Measurements from ENCODE around the gene MEST. TPM values are rescaled to one million over a fixed set of nuclear protein-coding genes. Genes with fewer than 3 reads are reported as not detected.

MEST gene
- total RNA-seq, 1 experiment from 2014 or later = 44.4 TPM

DNA sequence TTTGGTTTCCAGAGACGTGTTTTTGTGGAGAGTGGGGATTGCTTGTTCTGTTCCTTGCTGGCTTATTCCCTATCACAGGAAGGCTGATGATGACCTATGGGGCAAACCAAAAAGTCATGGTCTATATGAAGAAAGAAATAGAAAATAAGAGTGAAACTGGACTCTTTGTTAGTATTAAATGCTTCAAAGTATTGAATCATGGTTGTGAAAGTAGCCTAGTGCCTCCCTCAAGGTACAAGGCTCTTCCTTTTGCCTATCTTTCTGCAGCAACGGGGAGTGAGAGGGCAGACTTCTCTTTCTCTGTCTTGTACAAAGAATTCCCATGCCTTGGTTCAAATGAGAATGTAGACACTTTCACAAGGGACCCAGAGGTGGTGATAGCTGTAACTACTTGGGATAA, 9.0 kb downstream of the MEST start:
- intact Hi-C loops (cut with micrococcal nuclease; ENCODE audit: unreplicated experiment) = no loop called here
- Histone ChIP-seq H3K4me1 (ENCODE audit: control insufficient read depth, insufficient read depth, low read length) (no peaks in the 10 kb centered on the region), H3K27me3 (ENCODE audit: control insufficient read depth, insufficient read depth, low read length) (no peaks in the 10 kb centered on the region), H3K4me3 (ENCODE audit: low read depth in 2 of 2, low read length in 2 of 2) (no peak overlapping the region), H3K27ac (ENCODE audit: low read length) (no peak overlapping the region), H3K36me3 (ENCODE audit: control insufficient read depth, insufficient read depth, low read length) (peaks cover 6% of the 10 kb centered on the region), H3K9me3 (ENCODE audit: control insufficient read depth, insufficient read depth, low read depth, low read length) (no peaks in the 10 kb centered on the region)
- BruUV-seq (replicated peaks) = no TSS peak
- no peak for TF ChIP-seq REST (IDR thresholded peaks at IDR 0.05; ENCODE audit: insufficient read depth in 1 of 2, low read depth in 2 of 2, low read length in 1 of 2)
- TF ChIP-seq SIN3A (IDR thresholded peaks at IDR 0.05; ENCODE audit: borderline replicate concordance, insufficient read depth, low read depth, low read length) = no peak
- TF ChIP-seq, protein P1, sequence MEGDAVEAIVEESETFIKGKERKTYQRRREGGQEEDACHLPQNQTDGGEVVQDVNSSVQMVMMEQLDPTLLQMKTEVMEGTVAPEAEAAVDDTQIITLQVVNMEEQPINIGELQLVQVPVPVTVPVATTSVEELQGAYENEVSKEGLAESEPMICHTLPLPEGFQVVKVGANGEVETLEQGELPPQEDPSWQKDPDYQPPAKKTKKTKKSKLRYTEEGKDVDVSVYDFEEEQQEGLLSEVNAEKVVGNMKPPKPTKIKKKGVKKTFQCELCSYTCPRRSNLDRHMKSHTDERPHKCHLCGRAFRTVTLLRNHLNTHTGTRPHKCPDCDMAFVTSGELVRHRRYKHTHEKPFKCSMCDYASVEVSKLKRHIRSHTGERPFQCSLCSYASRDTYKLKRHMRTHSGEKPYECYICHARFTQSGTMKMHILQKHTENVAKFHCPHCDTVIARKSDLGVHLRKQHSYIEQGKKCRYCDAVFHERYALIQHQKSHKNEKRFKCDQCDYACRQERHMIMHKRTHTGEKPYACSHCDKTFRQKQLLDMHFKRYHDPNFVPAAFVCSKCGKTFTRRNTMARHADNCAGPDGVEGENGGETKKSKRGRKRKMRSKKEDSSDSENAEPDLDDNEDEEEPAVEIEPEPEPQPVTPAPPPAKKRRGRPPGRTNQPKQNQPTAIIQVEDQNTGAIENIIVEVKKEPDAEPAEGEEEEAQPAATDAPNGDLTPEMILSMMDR (IDR thresholded peaks at IDR 0.05) = no peak
- TF ChIP-seq TCF7L2 (IDR thresholded peaks at IDR 0.05; ENCODE audit: low read depth, low read length) = no peak
- no peak for TF ChIP-seq POLR2AphosphoS5 (IDR thresholded peaks at IDR 0.05; ENCODE audit: low read depth, low read length)
- CTCF ChIA-PET = interaction anchor here (0.6 kb wide), 1 partner anchor 236 kb away, joined by 7 read pairs; no protein-coding TSS in a partner anchor
- no peak for DNase-seq (ENCODE audit: low read depth, low spot score)
- no peak for ATAC-seq
- POLR2A ChIA-PET = no interaction called here
- in situ Hi-C loops (cut with HindIII; ENCODE audit: low pct_unique_long_range_greater_than_20kb, low sequenced_read_pairs) = no loop called here

DNA sequence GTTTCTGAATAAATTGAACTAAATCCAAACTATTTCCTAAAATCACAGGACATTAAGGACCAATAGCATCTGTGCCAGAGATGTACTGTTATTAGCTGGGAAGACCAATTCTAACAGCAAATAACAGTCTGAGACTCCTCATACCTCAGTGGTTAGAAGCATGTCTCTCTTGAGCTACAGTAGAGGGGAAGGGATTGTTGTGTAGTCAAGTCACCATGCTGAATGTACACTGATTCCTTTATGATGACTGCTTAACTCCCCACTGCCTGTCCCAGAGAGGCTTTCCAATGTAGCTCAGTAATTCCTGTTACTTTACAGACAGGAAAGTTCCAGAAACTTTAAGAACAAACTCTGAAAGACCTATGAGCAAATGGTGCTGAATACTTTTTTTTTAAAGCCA, 13.9 kb downstream of the MEST start:
- Histone ChIP-seq H3K27me3 (ENCODE audit: control insufficient read depth, insufficient read depth, low read length) (no peaks in the 10 kb centered on the region), H3K4me3 (ENCODE audit: low read depth in 2 of 2, low read length in 2 of 2) (no peak overlapping the region), H3K27ac (ENCODE audit: low read length) (no peak overlapping the region), H3K9me3 (ENCODE audit: control insufficient read depth, insufficient read depth, low read depth, low read length) (no peaks in the 10 kb centered on the region), H3K36me3 (ENCODE audit: control insufficient read depth, insufficient read depth, low read length) (peaks cover 6% of the 10 kb centered on the region), H3K4me1 (ENCODE audit: control insufficient read depth, insufficient read depth, low read length) (no peaks in the 10 kb centered on the region)
- ATAC-seq = no peak
- in situ Hi-C loops (cut with HindIII; ENCODE audit: low pct_unique_long_range_greater_than_20kb, low sequenced_read_pairs) = no loop called here
- intact Hi-C loops (cut with micrococcal nuclease; ENCODE audit: unreplicated experiment) = no loop called here
- TF ChIP-seq, protein P1 (IDR thresholded peaks at IDR 0.05) = no peak
- TF ChIP-seq SIN3A (IDR thresholded peaks at IDR 0.05; ENCODE audit: borderline replicate concordance, insufficient read depth, low read depth, low read length) = no peak
- TF ChIP-seq REST (IDR thresholded peaks at IDR 0.05; ENCODE audit: insufficient read depth in 1 of 2, low read depth in 2 of 2, low read length in 1 of 2) = no peak
- no peak for TF ChIP-seq TCF7L2 (IDR thresholded peaks at IDR 0.05; ENCODE audit: low read depth, low read length)
- no peak for TF ChIP-seq POLR2AphosphoS5 (IDR thresholded peaks at IDR 0.05; ENCODE audit: low read depth, low read length)
- ChIA-PET POLR2A (no interaction called here), CTCF (no interaction called here)
- DNase-seq (ENCODE audit: low read depth, low spot score) = no peak
- TSS peak; percentile 57 for BruUV-seq (replicated peaks)
